ENCODE measurements around the gene MEN1.

Gene MEN1

GRCh38 chr11:64759722-64760719 is 50.3 kb downstream of the MEN1 start, which contains the start of gene PYGM:
TSS of gene PYGM (minus strand) at chr11:64759974. CDS start at chr11:64759898, 76 bp downstream.
- DNase-seq, result no peak

- no peak for DNase-seq
These were observed 51.1 kb downstream of the MEN1 start for GRCh38 chr11:64759131-64759721.

- DNase-seq, result no peak
These were observed 51.8 kb downstream of the MEN1 start for GRCh38 chr11:64758330-64759079.

GRCh38 chr11:64757549-64758329 is 52.6 kb downstream of the MEN1 start:
- no peak for DNase-seq

GRCh38 chr11:64755681-64756361 is 54.5 kb downstream of the MEN1 start:
- no peak for DNase-seq

GRCh38 chr11:64754919-64755662 is 55.3 kb downstream of the MEN1 start:
- DNase-seq, result no peak

GRCh38 chr11:64754124-64754918 is 56.0 kb downstream of the MEN1 start:
- DNase-seq, result no peak

All from CD4-positive, alpha-beta T cell treated with Interleukin-6 for 4 hours (primary cell).